Measurements from ENCODE around the gene RHBDF2.
"Not testable (repeated sequence)": the region's sequence is repeated elsewhere in the genome, so short reads cannot be mapped to it uniquely, and the experiment has no call there.

RHBDF2 gene

GRCh38 chr17:76524598-76525512 lies 23.6 kb upstream of the RHBDF2 start:
- peak; percentile 37 for DNase-seq (ENCODE audit: low read depth)

DNA sequence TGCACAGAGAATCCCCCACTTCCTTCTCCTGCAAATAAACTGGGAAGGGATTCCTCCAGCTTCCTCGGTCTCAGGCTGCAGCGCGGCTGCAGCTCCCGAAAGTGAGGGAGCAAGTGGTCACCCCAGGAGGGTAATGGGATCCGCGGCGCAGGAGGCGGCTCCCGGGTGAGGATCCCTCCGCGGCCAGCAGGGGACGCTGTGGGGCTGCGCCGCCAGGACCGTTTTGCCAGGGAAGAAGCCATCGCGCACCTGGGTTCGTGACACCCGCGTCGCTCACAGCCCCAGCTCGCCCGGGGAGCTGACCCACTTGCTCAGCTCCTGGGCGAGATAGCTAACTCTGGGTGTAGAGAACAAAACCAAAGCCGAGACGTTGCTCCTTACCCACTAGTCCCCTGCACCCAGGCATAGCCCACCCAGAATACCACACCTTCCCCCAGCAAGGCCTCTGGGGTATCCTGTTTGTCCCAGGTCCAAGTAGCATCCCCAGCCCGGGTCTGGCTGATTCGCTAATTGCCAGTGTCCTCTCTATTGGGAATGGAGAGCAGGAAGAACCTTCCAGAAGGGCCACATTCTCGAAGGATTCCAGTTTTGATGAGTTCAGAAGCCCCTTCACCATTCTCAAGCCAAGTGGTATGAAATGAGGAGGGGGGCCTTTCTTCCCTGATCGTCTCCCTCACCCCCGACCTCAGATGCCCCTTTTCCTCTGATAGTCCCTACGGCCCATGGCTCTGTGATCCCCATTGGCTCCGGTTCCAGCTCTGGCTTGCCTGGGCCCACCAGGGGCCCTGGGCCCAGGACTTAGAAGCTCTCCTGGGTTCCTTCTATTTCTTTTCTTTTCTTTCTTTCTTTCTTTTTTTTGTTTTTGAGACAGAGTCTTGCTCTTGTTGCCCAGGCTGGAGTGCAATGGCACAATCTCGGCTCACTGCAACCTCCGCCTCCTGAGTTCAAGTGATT lies 22.1 kb upstream of the RHBDF2 start:
- peak; percentile 75 for DNase-seq (ENCODE audit: low read depth)

- DNase-seq (ENCODE audit: low read depth): not testable (repeated sequence)
These were observed 20.5 kb upstream of the RHBDF2 start for GRCh38 chr17:76521683-76522082.

GRCh38 chr17:76521262-76521661 lies 20.0 kb upstream of the RHBDF2 start:
- DNase-seq (ENCODE audit: low read depth): no peak

GRCh38 chr17:76519048-76519966 lies 18.1 kb upstream of the RHBDF2 start:
- DNase-seq (ENCODE audit: low read depth): no peak

- no peak for DNase-seq (ENCODE audit: low read depth)
These were observed 16.4 kb upstream of the RHBDF2 start for GRCh38 chr17:76517638-76518038.

- DNase-seq (ENCODE audit: low read depth): peak; percentile 91
These were observed 14.2 kb upstream of the RHBDF2 start for GRCh38 chr17:76515274-76515949.

GRCh38 chr17:76514355-76514754 lies 13.1 kb upstream of the RHBDF2 start:
- DNase-seq (ENCODE audit: low read depth): not testable (repeated sequence)

- no peak for DNase-seq (ENCODE audit: low read depth)
These were observed 12.1 kb upstream of the RHBDF2 start for GRCh38 chr17:76513306-76513692.

DNA sequence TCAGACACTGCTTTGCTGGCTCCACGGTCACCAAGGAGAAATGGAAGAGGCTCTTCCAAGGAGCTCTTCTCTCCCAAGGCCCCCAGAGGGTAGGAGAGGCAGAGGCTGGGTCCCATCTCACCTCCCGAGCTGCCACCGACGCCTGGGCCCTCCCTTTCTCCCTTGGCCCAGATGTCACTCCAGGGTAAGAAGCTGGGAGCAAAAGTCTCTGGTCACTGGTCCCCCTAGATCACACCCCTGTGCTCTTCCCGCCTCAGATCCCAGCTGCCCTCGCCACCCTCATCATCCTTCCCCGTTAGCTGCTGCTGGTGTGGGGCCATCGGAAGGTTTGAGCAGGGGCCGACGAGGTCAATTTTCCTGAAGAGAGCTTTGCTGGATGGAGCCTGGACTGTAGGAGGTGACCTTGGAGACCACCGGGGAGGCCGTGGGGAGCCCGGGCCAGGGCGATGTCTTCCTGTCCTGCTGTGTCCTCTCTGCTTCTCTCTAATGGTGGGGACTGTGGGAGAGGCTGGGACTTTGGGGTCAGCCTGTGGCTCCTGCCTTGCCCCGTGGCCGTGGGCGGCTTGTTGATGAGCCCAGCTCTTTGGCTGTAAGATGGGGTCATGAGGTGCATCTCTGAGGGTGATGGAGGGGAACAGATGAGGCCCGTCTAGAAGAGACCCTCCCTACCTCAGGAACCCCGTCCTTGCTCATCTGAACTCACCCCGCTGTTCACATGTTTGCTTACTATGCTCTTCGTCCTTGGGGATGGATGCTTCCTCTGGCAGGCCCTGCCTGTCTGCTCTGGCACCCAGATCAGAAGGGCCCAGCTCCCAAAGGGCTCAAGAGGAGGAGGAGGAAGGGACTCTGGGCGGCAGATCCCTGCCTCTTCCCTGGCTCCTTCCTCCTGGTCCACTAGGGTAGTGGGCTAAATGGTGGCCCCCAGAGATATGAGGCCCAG lies 11.4 kb upstream of the RHBDF2 start:
- DNase-seq (ENCODE audit: low read depth): no peak

DNA sequence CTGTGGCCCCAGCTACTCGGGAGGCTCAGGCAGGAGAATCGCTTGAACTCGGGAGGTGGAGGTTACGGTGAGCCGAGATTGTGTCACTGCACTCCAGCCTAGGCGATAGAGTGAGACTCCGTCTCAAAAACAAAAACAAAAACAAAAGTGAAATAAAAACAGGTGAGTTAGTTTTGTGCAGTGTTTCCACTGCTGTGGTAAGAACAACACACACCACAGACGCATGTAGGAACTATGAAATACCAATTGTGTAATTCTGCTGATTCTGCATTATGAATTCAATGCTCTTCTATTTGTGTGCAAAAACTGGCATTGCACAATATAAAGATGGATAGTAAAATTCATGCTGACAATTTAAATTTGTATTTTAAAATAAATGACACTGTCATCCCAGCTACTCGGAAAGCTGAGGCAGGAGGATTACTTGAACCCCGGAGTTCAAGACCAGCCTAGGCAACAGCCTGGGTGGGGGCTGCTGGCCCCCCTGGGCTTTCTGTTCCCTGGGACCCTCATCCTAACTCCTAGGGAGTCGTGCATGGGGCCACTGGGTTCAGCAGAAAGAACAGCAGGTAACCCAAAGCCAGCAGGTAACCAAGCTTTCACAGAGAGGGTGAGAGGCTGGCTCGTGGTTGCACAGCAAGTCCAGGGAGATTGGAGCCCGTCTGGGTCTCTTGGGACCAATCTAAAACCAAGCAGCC lies 10.6 kb upstream of the RHBDF2 start:
- no peak for DNase-seq (ENCODE audit: low read depth)

DNA sequence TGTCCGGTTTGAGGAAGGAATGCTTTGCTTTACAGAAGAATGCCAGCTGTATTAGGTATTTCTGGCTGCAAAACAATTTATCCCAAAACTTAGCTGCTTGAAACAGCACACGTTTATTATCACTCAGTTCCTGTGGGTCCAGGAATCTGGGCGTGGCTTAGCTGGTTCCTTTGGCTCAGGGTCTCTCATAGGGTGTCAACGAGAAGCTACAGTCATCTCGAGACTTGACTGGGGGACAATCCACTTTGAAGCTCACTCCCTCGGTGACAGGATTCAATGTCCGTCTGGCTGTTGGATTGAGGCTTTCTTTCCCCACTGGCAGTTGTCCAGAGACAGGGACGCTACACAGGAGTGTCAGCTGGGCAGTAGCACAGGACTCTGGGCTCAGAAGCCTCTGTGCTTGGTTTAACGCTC lies 9.6 kb upstream of the RHBDF2 start:
- no peak for DNase-seq (ENCODE audit: low read depth)

DNA sequence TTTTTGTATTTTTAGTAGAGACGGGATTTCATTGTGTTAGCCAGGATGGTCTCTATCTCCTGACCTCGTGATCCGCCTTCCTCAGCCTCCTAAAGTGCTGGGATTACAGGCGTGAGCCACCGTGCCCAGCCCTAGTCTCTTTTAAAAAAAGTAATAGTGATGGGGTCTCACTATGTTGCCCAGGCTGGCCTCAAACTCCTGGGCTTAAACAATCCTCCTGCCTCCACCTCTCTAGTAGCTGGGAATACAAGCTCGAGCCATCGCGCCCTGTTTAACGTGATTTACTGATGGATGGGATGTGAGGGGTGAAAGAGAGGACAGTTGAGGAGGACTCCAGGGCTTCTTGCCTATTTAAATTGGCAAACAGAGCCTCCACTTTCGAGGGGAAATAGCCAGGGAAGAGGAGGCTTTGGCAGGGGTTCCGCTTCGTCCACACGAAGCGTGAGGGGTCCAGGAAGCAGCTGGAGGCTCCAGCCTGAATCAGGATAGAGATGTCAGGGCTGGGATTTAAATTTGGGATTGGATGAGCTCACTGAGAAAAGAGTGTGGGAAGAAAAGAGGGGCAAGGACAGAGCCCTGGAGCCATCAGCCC lies 7.3 kb upstream of the RHBDF2 start:
- not testable (repeated sequence) for DNase-seq (ENCODE audit: low read depth)

- DNase-seq (ENCODE audit: low read depth): peak; percentile 79
These were observed 5.5 kb upstream of the RHBDF2 start for GRCh38 chr17:76506408-76507345.

GRCh38 chr17:76504117-76504516 lies 2.9 kb upstream of the RHBDF2 start:
- peak; percentile 54 for DNase-seq (ENCODE audit: low read depth)

DNA sequence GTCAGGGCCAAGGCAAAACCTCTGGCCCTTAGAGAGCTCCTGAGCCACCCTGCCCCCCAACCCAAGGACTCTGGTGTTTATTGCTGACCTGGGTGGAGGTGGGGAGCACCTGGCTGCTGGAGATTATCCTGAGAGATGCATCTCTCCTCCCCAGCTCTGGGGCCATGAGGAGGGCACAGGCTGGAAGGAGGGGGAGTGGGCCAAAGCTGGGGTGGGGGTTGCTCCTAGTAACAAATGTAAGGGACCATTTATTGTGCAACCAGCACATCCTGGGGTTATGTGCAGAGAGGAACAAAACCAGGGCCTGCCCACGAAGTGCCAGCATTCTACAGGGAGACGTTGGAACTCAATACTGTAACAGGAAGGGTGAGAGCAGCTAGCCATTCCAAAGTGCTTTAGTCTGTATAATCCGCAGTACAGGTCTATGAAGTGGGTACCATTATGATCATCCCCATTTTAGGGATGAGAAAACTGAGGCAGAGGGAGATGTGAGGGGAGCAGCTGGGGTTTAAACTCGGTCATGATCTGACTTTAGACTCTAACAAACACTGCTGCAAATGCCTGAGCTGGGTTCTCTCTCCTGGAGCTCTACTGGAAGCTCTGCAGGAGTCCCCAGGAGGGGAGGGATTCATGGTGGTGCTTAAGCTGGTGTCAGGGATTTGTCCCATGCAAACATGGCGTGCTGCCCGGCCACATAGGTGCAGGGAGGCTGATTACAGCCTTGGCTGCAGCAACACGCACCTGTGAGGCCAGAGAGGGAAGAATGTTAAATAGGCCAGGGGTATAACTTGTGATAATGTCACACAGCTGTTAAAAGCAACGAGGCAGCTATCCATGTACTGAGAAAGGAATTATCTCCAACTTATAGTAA lies 1.4 kb upstream of the RHBDF2 start:
- DNase-seq (ENCODE audit: low read depth): no peak

DNA sequence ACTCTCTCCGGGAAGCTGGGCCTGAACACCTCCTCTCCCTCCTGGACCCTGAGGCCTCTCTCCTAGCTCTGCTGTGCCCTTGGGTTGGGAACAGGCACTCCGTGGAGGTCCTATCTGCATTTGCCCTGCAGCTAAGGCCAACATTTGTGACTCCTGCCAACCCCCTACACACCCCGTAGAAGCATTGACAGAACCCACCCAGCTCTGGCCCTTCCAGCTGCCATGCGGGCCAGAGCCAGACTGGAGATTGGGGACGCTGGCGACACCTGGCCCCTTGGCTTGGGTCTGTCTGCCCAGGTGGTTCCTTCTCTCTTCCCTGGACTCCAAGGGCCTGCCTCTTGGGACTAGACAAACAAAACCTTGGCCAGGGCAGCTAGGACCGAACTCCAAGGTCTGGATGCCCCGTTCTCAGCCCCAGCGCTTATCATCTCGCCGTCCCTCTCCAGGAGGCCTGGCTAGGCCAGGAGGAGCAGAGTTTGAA lies 644 bp upstream of the RHBDF2 start:
- DNase-seq (ENCODE audit: low read depth): no peak

All from ELR (cell line).